K562 (cell line): Measurements from ENCODE around the gene RPS6KA4. TPM values are rescaled to one million over a fixed set of nuclear protein-coding genes. Genes with fewer than 3 reads are reported as not detected.

Source experiments
- CBX8 ChIP-seq: fragments of 200-600 bp; sonication (generic); IDR thresholded peaks from 2 replicates; pipeline ENCODE4 v1.6.1; 2012; ENCODE audit warnings: borderline replicate concordance, mixed run types, low read depth, mild to moderate bottlenecking, moderate library complexity, mixed read lengths, low read length, control low read depth, inconsistent platforms; ENCODE audit not compliant: poor library complexity, severe bottlenecking; ENCODE audit errors: extremely low read depth
- EHMT2 ChIP-seq: fragments of 450-650 bp; IDR thresholded peaks from 2 replicates; pipeline ENCODE4 v1.6.1; 2018; ENCODE audit warnings: antibody characterized with exemption
- ELF4 ChIP-seq: fragments of 450-650 bp; formaldehyde crosslinking; IDR thresholded peaks from 2 replicates; pipeline ENCODE4 v1.4.0; 2022; ENCODE audit warnings: missing genetic modification characterization
- ESRRA ChIP-seq: fragments of 450-650 bp; IDR thresholded peaks from 2 replicates; pipeline ENCODE4 v1.6.1; 2014; ENCODE audit warnings: low read depth, mild to moderate bottlenecking, moderate library complexity, borderline replicate concordance
- HNRNPK ChIP-seq: fragments of 200-400 bp; formaldehyde crosslinking; IDR thresholded peaks from one replicate; pipeline ENCODE4 v1.6.1; 2018; ENCODE audit warnings: mild to moderate bottlenecking, low read depth, low read length; ENCODE audit not compliant: poor library complexity, severe bottlenecking
- PTRF ChIP-seq: fragments of 450-650 bp; IDR thresholded peaks from 2 replicates; pipeline ENCODE4 v1.6.1; 2016; ENCODE audit warnings: mild to moderate bottlenecking, missing genetic modification characterization, missing compliant biosample characterization
- PTTG1 ChIP-seq: fragments of 450-650 bp; IDR thresholded peaks from 2 replicates; pipeline ENCODE4 v1.6.1; 2016; ENCODE audit warnings: low read depth, mild to moderate bottlenecking, missing genetic modification characterization, missing compliant biosample characterization
- SP1 ChIP-seq: sonication (generic); formaldehyde crosslinking; IDR thresholded peaks from 2 replicates; pipeline ENCODE4 v1.8.1; 2022; ENCODE audit warnings: mild to moderate bottlenecking, missing genetic modification reagents
- SRSF1 ChIP-seq: fragments of 200-400 bp; formaldehyde crosslinking; IDR thresholded peaks from 2 replicates; pipeline ENCODE4 v1.6.1; 2017; ENCODE audit warnings: mild to moderate bottlenecking, low read depth, low read length, moderate library complexity
- TAF9B ChIP-seq: fragments of 450-650 bp; IDR thresholded peaks from 2 replicates; pipeline ENCODE4 v1.6.1; 2018; ENCODE audit warnings: mild to moderate bottlenecking; ENCODE audit not compliant: partially characterized antibody
- ZBTB1 ChIP-seq: sonication (generic); formaldehyde crosslinking; IDR thresholded peaks from 2 replicates; pipeline ENCODE4 v1.8.1; 2023; ENCODE audit warnings: missing genetic modification reagents, low read depth, mild to moderate bottlenecking, borderline replicate concordance
- ZNF583 ChIP-seq: fragments of 250-450 bp; sonication (Bioruptor Pico); IDR thresholded peaks from 2 replicates; pipeline ENCODE4 v1.4.0; 2020
- ZNF766 ChIP-seq: fragments of 200-800 bp; sonication (Bioruptor generic); conservative IDR thresholded peaks from 2 replicates; pipeline ENCODE4 v1.6.1; 2016; ENCODE audit warnings: missing genetic modification characterization, missing compliant biosample characterization
- polyA plus RNA-seq, 8 experiments: library from polyadenylated mRNA; depleted of rRNA in 4 of 8; stranded (reverse) in 5 of 8; unstranded in 3 of 8; fragments of >200 nt; fragmentation: Nextera tagmentation in 2 of 8; fragmentation: Illumina TruSeq in 1 of 8; extraction: Ambion mirVana in 2 of 8; extraction: Trizol in 1 of 8; gene quantifications; 2 replicates each; pipeline versions ENCODE4 v1.2.1 to v1.2.3, GENCODE V29; 2011 to 2014; ENCODE audit warnings: inconsistent platforms in 1 of 8, missing spikeins in 1 of 8
- total RNA-seq, 7 experiments: library from RNA; depleted of rRNA in 6 of 7; stranded (reverse); fragments of >200 nt in 6 of 7; fragmentation: Illumina TruSeq in 2 of 7; extraction: Trizol in 2 of 7; gene quantifications; 2 replicates each; pipeline versions ENCODE4 v1.2.1 to v1.2.3, GENCODE V29; 2011 to 2021; ENCODE audit warnings: low replicate concordance in 1 of 7
- TF ChIP-seq, protein P1 (sequence below): IDR thresholded peaks from 2 replicates; pipeline ENCODE4 v1.6.1; 2011; ENCODE audit warnings: borderline replicate concordance, low read depth, mild to moderate bottlenecking, moderate library complexity, low read length; ENCODE audit not compliant: insufficient read depth, poor library complexity, severe bottlenecking
- TF ChIP-seq, protein P2 (sequence below), 3 experiments: fragments of 200-800 bp in 1 of 3; sonication (Bioruptor generic) in 1 of 3; sonication (generic) in 1 of 3; formaldehyde crosslinking in 1 of 3; IDR thresholded peaks; 2 replicates each; pipeline versions ENCODE4 v1.6.1 to v1.8.0; 2016 to 2022; ENCODE audit warnings: mild to moderate bottlenecking in 2 of 3, missing compliant biosample characterization in 2 of 3, missing genetic modification characterization in 2 of 3, missing genetic modification reagents in 1 of 3
- TF ChIP-seq, protein P3 (sequence below): fragments of 200-800 bp; sonication (Bioruptor generic); IDR thresholded peaks from 2 replicates; pipeline ENCODE4 v1.6.1; 2017; ENCODE audit warnings: missing genetic modification characterization, missing compliant biosample characterization
- TF ChIP-seq, protein P4 (sequence below): fragments of 450-650 bp; formaldehyde crosslinking; IDR thresholded peaks from 2 replicates; pipeline ENCODE4 v1.4.0; 2020; ENCODE audit warnings: mild to moderate bottlenecking, mixed read lengths
- TF ChIP-seq, protein P5 (sequence below): fragments of 450-650 bp; IDR thresholded peaks from 2 replicates; pipeline ENCODE4 v1.6.1; 2017; ENCODE audit warnings: mild to moderate bottlenecking, moderate library complexity

RPS6KA4 gene
- total and polyA plus RNA-seq, 9 of the 15 experiments (the other 6 are each of a cell fraction or from before 2014, with no cell fraction given), result 0.15 to 23.8 (median 9.8) TPM

DNA sequence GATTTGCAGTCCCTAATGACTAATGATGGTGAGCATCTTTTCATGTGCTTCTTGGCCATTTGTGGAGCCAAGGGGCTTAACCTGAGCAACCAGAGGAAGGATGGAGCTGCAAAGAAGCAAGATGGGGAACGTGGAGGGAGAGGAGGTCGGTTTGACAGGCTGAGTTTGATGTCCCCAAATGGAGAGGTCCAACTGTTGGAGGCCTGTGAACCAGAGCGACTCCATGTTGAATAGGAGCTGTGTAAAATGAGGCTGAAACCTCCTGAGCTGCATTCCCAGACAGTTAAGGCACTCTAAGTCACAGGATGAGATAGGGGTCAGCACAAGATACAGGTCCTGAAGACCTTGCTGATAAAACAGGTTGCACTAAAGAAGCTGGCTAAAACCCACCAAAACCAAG, 54.5 kb downstream of the RPS6KA4 start (continued):
- TF ChIP-seq ESRRA (0 out of 2 replicates have a peak, but pooled peaks have one; percentile 33), TAF9B (no peak), HNRNPK (no peak), ZBTB1 (CRISPR knock-in tag) (peak; percentile 56), ELF4 (CRISPR knock-in tag) (0 out of 2 replicates have a peak, but pooled peaks have one; percentile 30), ZNF766 (CRISPR knock-in tag) (peak; percentile 42; the same call in 1 of the 2 replicates), PTTG1 (tag) (peak; percentile 60; the same call in 1 of the 2 replicates), PTRF (tag) (peak; percentile 69), CBX8 (no peak), ZNF583 (CRISPR knock-in tag) (no peak), EHMT2 (no peak), SRSF1 (no peak), SP1 (no peak)
- TF ChIP-seq, protein P1, sequence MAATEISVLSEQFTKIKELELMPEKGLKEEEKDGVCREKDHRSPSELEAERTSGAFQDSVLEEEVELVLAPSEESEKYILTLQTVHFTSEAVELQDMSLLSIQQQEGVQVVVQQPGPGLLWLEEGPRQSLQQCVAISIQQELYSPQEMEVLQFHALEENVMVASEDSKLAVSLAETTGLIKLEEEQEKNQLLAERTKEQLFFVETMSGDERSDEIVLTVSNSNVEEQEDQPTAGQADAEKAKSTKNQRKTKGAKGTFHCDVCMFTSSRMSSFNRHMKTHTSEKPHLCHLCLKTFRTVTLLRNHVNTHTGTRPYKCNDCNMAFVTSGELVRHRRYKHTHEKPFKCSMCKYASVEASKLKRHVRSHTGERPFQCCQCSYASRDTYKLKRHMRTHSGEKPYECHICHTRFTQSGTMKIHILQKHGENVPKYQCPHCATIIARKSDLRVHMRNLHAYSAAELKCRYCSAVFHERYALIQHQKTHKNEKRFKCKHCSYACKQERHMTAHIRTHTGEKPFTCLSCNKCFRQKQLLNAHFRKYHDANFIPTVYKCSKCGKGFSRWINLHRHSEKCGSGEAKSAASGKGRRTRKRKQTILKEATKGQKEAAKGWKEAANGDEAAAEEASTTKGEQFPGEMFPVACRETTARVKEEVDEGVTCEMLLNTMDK, result no peak
- TF ChIP-seq, protein P2, sequence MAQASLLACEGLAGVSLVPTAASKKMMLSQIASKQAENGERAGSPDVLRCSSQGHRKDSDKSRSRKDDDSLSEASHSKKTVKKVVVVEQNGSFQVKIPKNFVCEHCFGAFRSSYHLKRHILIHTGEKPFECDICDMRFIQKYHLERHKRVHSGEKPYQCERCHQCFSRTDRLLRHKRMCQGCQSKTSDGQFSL (CRISPR knock-in tag; IDR thresholded peaks at IDR 0.05), result no peak
- TF ChIP-seq, protein P2 (tag; IDR thresholded peaks at IDR 0.05), result peak in 1 of 2 experiments; percentile 69; a peak in 1 of 4 replicates
- TF ChIP-seq, protein P3, sequence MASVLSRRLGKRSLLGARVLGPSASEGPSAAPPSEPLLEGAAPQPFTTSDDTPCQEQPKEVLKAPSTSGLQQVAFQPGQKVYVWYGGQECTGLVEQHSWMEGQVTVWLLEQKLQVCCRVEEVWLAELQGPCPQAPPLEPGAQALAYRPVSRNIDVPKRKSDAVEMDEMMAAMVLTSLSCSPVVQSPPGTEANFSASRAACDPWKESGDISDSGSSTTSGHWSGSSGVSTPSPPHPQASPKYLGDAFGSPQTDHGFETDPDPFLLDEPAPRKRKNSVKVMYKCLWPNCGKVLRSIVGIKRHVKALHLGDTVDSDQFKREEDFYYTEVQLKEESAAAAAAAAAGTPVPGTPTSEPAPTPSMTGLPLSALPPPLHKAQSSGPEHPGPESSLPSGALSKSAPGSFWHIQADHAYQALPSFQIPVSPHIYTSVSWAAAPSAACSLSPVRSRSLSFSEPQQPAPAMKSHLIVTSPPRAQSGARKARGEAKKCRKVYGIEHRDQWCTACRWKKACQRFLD (CRISPR knock-in tag), result peak; percentile 44; the same call in 1 of the 2 replicates
- TF ChIP-seq, protein P4, sequence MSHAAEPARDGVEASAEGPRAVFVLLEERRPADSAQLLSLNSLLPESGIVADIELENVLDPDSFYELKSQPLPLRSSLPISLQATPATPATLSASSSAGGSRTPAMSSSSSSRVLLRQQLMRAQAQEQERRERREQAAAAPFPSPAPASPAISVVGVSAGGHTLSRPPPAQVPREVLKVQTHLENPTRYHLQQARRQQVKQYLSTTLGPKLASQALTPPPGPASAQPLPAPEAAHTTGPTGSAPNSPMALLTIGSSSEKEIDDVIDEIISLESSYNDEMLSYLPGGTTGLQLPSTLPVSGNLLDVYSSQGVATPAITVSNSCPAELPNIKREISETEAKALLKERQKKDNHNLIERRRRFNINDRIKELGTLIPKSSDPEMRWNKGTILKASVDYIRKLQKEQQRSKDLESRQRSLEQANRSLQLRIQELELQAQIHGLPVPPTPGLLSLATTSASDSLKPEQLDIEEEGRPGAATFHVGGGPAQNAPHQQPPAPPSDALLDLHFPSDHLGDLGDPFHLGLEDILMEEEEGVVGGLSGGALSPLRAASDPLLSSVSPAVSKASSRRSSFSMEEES (CRISPR knock-in tag), result no peak
- TF ChIP-seq, protein P5, sequence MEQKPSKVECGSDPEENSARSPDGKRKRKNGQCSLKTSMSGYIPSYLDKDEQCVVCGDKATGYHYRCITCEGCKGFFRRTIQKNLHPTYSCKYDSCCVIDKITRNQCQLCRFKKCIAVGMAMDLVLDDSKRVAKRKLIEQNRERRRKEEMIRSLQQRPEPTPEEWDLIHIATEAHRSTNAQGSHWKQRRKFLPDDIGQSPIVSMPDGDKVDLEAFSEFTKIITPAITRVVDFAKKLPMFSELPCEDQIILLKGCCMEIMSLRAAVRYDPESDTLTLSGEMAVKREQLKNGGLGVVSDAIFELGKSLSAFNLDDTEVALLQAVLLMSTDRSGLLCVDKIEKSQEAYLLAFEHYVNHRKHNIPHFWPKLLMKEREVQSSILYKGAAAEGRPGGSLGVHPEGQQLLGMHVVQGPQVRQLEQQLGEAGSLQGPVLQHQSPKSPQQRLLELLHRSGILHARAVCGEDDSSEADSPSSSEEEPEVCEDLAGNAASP, result no peak
